ENCODE data around the gene TTC3.

Gene TTC3

GRCh38 chr21:37072274-37072987, 623 bp upstream of the TTC3 start:
- no peak for TF ChIP-seq CTCF (IDR thresholded peaks at IDR 0.05; ENCODE audit: borderline replicate concordance, insufficient read depth, low read depth, low read length)
- peak overlapping the region; percentile 74 for H3K4me3 ChIP-seq (ENCODE audit: low read depth, low read length)

GRCh38 chr21:37073417-37074196, 553 bp downstream of the TTC3 start:
- peak overlapping the region; percentile 98 for H3K4me3 ChIP-seq (ENCODE audit: low read depth, low read length)
- TF ChIP-seq CTCF (IDR thresholded peaks at IDR 0.05; ENCODE audit: borderline replicate concordance, insufficient read depth, low read depth, low read length) = 0 out of 2 replicates have a peak, but pooled peaks have one; percentile 15

DNA sequence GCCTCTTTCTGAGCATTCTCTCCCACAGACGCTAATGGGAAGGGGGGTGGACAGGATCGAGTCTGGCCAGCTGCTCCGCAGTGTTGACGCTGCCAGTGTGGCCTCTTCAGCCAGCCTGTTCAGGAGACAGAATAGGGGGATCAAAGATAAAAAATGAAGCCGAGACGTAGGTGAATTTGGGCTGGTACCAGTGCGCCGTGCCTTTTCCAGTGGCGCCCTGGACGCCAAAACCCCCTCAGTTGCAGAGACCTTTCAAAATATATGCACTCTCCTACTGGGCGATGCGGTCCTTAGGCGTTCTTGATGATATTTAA, 1.1 kb downstream of the TTC3 start:
- no peak for TF ChIP-seq CTCF (IDR thresholded peaks at IDR 0.05; ENCODE audit: borderline replicate concordance, insufficient read depth, low read depth, low read length)
- H3K4me3 ChIP-seq (ENCODE audit: low read depth, low read length) = peak overlapping the region; percentile 98

- TF ChIP-seq CTCF (IDR thresholded peaks at IDR 0.05; ENCODE audit: borderline replicate concordance, insufficient read depth, low read depth, low read length) = no peak
- peak overlapping the region; percentile 98 for H3K4me3 ChIP-seq (ENCODE audit: low read depth, low read length)
Observed at GRCh38 chr21:37074546-37074945, 1.5 kb downstream of the TTC3 start.

DNA sequence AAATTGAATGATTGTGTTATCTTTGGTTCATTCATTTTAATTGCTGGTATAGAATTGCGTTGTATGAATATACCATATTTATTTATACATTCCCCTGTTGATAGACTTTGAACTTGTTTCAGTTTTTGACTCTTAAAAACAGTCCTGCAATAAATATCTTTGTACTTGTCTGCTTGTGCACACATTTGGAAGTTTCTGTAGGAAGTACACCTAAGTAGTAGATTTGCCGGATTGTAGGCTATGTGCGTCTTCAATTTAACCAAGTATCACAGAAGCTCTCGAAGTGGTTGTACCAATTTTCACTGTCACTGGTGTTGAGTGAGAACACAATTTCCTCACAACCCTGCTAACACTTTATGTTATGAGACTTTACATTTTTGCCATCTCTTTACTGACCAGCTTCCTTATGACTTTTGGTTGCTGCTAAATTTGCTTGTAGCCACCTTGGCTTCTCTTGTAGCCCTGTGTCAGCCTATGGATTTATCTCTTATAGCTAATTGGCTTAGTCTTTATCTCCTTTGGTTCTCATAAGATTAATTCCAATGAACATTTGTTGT, 2.2 kb downstream of the TTC3 start:
- H3K4me3 ChIP-seq (ENCODE audit: low read depth, low read length) = no peak overlapping the region
- TF ChIP-seq CTCF (IDR thresholded peaks at IDR 0.05; ENCODE audit: borderline replicate concordance, insufficient read depth, low read depth, low read length) = no peak

DNA sequence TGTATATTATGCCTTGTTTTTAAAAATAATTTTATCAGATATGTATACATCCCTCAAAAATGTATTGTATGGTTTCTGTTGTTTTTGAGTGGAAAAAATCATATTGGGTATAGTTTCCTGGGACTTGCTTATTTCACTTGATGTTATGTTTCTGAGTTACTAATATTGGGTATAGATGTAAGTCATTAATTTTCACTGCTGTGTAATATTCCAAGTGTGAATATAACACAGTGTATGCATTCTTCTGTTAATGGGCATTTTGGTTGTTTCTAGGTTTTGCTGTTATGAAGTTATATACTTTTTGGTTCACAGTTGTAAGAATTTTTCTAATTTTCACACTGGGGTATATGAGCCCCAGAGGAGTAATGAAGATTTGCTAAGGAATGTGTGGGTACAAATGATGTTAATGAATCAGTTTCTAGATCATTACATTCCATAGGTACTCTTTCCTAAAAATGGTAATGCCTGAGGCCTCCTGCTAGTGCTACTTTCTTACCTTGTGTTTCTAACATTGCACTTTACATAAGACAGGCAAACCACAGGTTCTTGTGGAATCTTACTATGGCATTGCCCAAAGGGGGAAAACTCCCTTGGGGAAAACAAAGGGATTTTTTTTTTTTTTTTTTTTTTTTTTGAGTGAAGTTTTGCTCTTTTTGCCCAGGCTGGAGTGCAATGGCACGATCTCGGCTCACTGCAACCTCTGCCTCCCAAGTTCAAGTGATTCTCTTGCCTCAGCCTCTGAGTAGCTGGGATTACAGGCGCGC, 3.2 kb downstream of the TTC3 start:
- H3K4me3 ChIP-seq (ENCODE audit: low read depth, low read length) = no peak overlapping the region
- TF ChIP-seq CTCF (IDR thresholded peaks at IDR 0.05; ENCODE audit: borderline replicate concordance, insufficient read depth, low read depth, low read length) = no peak

All from GM12875 (cell line).